EH (cell line): ENCODE data around the gene KRTAP4-4.

ENCODE experiments used
- DNase-seq: peaks from one replicate; pipeline ENCODE4 v3.0.0-alpha.2; 2015; ENCODE audit warnings: low read depth

Gene KRTAP4-4

GRCh38 chr17:41111151-41111885 lies 49.2 kb downstream of the KRTAP4-4 start:
- no peak for DNase-seq
